Body of pancreas (tissue), 4 donors: ENCODE data around the gene MBP. TPM values are rescaled to one million over a fixed set of nuclear protein-coding genes. Genes with fewer than 3 reads are reported as not detected.

Source experiments
- ATAC-seq: fragments of 150-250 bp; one replicate; pipeline ENCODE4 v1.9.1; 2016
- DNase-seq, 4 donors: peaks; one replicate each; pipeline ENCODE4 v3.0.0-alpha.2; 2019
- H3K27ac ChIP-seq, 4 donors: fragments of 200-600 bp; sonication (generic); 1 replicate in 3 of 4; 2 replicates in 1 of 4; pipeline versions ENCODE4 v1.5.1 to v1.6.1; 2016 to 2019; ENCODE audit warnings: mild to moderate bottlenecking in 1 of 4, mixed read lengths in 1 of 4, moderate library complexity in 1 of 4
- H3K27me3 ChIP-seq, 2 donors: fragments of 200-600 bp; sonication (generic); one replicate each; pipeline ENCODE4 v1.6.0; 2016; ENCODE audit warnings: mild to moderate bottlenecking in 1 of 2
- H3K36me3 ChIP-seq, 2 donors: fragments of 200-600 bp; sonication (generic); replicated peaks in 1 of 2; 2 replicates each; pipeline ENCODE4 v1.5.1; 2016; ENCODE audit warnings: low read depth in 2 of 2; ENCODE audit not compliant: insufficient read depth in 1 of 2
- H3K4me1 ChIP-seq: fragments of 200-600 bp; sonication (generic); one replicate; pipeline ENCODE4 v1.6.0; 2016
- H3K4me3 ChIP-seq, 2 donors: fragments of 200-600 bp; sonication (generic); 1 replicate in 1 of 2; 2 replicates in 1 of 2; pipeline ENCODE4 v1.5.1; 2016 to 2019
- H3K9me3 ChIP-seq, 3 donors: fragments of 200-600 bp; sonication (generic); 1 replicate in 2 of 3; 2 replicates in 1 of 3; pipeline ENCODE4 v1.5.1; 2016
- POLR2A ChIP-seq, 3 donors: fragments of 450-650 bp; IDR thresholded peaks; one replicate each; pipeline ENCODE4 v1.6.1; 2016; ENCODE audit warnings: antibody characterized with exemption in 3 of 3, mild to moderate bottlenecking in 2 of 3
- WGBS, 2 donors: methylation state at CpG; one replicate each; pipeline ENCODE4 v1.1.5; 2017; 5-methylcytosine and 5-hydroxymethylcytosine counted together
- intact Hi-C: fragments of 100-400 bp; cut with DNase I; formaldehyde crosslinking; loops from one replicate; pipeline ENCODE4 v1.15.1; 2023
- total RNA-seq, 2 donors: library from RNA; depleted of rRNA; stranded (reverse); fragments of >200 nt; gene quantifications; one replicate each; pipeline ENCODE4 v1.1.0, GENCODE V29; 2016
- TF ChIP-seq, protein P1 (sequence below), 7 experiments: fragments of 450-650 bp in 4 of 7; fragments of 200-600 bp in 3 of 7; sonication (generic) in 3 of 7; IDR thresholded peaks; one replicate each; pipeline ENCODE4 v1.5.1; 2016 to 2019; ENCODE audit warnings: antibody characterized with exemption in 7 of 7

The MBP gene
- total RNA-seq, 2 donors from 2014 or later, result 17.4 to 24.4 TPM

DNA sequence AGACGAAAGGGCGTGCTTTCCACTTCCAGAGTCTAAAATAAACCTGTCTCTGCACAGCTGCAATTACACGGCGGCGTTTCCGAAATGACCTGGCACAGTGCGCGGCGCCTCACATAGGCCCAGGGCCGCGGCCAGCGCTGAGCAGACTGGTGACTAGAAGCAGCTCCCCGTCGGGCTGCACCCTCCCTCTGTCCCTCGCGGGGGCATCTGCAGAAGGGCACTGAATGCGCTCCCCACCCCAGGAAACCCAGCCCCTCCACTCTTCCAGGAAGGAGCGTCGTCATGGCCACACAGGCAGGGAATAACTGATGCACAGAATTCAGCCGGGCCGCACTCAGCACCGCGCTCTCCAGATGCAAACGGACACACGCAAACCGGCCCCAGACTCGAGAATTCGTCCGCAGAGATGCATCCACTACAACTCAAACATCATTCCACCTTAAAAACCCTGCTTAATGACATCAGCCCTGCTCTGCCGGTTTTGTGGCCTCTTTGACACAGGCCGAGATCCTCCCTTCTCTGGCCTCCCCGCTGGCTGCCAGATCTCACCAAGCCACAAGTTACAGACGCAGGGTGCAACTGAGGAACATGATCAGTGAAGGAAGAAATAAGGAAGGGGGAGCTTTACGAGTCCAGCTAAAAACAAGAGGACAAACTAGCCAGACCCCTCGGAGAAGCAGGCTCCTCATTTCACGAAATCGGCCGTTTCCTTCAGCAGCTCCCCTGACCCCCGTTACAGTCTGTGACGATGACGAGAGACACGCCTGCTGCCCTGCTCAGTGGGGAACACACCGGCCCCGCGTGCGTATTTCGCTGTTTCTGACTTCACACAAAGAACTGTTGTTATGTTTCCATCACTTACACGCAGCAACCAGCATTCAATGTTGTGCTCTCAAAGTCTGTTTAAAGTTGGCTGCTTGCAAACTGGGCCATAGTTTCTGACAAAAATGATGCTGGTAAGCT is 40.2 kb downstream of the MBP start:
- Histone ChIP-seq H3K4me1 (peaks cover 20% of the 10 kb centered on the region), H3K9me3 (no peaks in the 10 kb centered on the region), H3K27me3 (no peaks in the 10 kb centered on the region), H3K4me3 (no peak overlapping the region), H3K36me3 (peaks cover 0 to 2% of the 10 kb centered on the region in 2 donors), H3K27ac (no peak overlapping the region)
- TF ChIP-seq, protein P1, sequence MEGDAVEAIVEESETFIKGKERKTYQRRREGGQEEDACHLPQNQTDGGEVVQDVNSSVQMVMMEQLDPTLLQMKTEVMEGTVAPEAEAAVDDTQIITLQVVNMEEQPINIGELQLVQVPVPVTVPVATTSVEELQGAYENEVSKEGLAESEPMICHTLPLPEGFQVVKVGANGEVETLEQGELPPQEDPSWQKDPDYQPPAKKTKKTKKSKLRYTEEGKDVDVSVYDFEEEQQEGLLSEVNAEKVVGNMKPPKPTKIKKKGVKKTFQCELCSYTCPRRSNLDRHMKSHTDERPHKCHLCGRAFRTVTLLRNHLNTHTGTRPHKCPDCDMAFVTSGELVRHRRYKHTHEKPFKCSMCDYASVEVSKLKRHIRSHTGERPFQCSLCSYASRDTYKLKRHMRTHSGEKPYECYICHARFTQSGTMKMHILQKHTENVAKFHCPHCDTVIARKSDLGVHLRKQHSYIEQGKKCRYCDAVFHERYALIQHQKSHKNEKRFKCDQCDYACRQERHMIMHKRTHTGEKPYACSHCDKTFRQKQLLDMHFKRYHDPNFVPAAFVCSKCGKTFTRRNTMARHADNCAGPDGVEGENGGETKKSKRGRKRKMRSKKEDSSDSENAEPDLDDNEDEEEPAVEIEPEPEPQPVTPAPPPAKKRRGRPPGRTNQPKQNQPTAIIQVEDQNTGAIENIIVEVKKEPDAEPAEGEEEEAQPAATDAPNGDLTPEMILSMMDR (IDR thresholded peaks at IDR 0.05), result no peak
- no peak for TF ChIP-seq POLR2A (IDR thresholded peaks at IDR 0.05)
- WGBS, 2 donors, result 92 to 94% methylated on average over 48 of the region's 48 CpGs
- DNase-seq, result no peak
- no peak for ATAC-seq
- intact Hi-C loops, result no loop called here

DNA sequence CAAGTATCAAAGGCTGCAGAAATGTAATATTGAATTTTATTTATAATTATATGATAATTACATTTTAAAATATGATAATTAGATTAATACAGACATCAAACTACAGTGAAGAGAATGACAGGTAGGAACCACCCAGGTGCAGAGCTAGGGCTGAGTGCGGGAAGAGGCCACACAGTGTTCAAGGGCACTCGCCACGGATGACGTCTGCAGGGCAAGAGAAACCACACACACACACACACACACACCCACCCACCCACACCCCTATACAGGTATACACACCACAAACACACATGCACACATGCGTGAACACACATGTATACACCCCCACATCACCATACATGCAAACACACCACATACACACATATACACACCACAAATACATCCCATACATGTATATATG is 41.2 kb downstream of the MBP start:
- H3K9me3 ChIP-seq, result no peaks in the 10 kb centered on the region
- peaks cover 0 to 2% of the 10 kb centered on the region in 2 donors for H3K36me3 ChIP-seq
- ATAC-seq (no peak), DNase-seq (no peak)
- TF ChIP-seq POLR2A (IDR thresholded peaks at IDR 0.05), result no peak
- TF ChIP-seq, protein P1 (IDR thresholded peaks at IDR 0.05), result no peak
- no peak overlapping the region for H3K27ac ChIP-seq
- intact Hi-C loops, result no loop called here
- H3K4me1 ChIP-seq, result peaks cover 27% of the 10 kb centered on the region
- H3K4me3 ChIP-seq, result no peak overlapping the region
- no peaks in the 10 kb centered on the region for H3K27me3 ChIP-seq
- 62 to 70% methylated on average over 4 to 5 of the region's 5 CpGs for WGBS, 2 donors

DNA sequence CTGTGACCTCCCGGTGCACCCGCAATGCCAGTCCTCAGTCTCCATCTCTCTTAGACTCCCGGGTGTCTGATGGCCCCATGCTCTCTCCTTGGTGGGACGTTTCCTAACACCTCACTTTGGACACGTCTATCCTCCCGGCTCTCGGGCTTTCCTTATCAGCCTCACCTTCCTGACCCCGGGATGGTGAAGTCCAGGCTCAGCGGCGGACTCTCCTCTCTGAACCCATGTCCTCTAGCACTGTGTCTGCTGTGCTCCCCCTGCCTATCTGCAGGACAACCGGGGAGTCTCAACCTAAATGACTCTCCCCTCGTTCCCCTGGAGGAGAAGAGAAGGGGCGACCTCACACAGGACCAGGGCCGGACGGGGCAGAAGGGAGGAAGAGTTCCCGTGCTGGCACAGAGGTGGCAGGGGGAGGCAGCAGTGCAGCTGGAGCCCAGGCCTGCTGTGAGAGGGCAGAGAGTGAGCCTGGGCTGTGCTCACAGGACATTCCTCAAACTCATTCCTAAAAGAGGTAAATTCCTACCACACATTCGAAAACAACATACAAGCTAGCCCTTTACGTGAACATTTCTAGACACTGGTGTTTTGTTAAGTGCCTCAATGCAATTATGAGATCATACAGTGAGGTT is 41.9 kb downstream of the MBP start:
- H3K36me3 ChIP-seq, result no peaks in the 10 kb centered on the region
- H3K4me3 ChIP-seq, result no peak overlapping the region
- no peaks in the 10 kb centered on the region for H3K27me3 ChIP-seq
- 85 to 88% methylated on average over 17 to 18 of the region's 18 CpGs for WGBS, 2 donors
- intact Hi-C loops, result no loop called here
- H3K9me3 ChIP-seq, result no peaks in the 10 kb centered on the region
- peaks cover 34% of the 10 kb centered on the region for H3K4me1 ChIP-seq
- ATAC-seq, result no peak
- no peak for DNase-seq
- TF ChIP-seq, protein P1 (IDR thresholded peaks at IDR 0.05), result no peak
- no peak for TF ChIP-seq POLR2A (IDR thresholded peaks at IDR 0.05)
- no peak overlapping the region for H3K27ac ChIP-seq

DNA sequence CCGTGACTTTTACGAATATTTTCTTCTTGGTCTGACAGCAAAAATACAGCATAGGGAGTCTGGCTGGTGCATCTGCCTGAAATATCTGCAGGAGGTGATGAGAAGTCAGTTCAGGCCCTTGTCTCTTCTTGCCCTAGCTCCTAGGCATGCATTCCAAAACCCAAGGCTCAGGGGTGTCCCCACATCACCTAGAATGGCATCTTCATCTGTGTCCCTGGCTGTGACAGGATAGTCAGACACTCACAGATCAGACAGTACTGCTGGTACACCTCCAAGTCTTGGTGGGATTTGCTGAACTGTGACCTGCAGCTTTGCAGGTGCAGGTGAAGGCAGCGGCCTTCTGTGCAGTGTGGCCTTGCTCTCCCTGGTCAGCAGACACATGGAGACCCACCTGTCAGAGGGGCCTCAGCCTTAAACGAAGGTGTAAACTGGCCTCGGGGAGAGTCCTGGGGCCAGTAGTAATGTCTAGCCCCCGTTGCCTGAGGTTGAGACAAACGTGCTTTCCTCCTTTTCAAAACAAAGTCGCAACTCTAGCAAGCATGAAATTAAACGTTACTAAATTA is 42.8 kb downstream of the MBP start:
- Histone ChIP-seq H3K4me1 (peaks cover 41% of the 10 kb centered on the region), H3K36me3 (no peaks in the 10 kb centered on the region), H3K9me3 (no peaks in the 10 kb centered on the region), H3K4me3 (no peak overlapping the region), H3K27me3 (no peaks in the 10 kb centered on the region), H3K27ac (peak overlapping the region in 2 of 4 donors; percentile 42 to 65)
- 85 to 88% methylated on average over 9 of the region's 9 CpGs for WGBS, 2 donors
- DNase-seq, result no peak
- intact Hi-C loops, result no loop called here
- TF ChIP-seq POLR2A (IDR thresholded peaks at IDR 0.05), result no peak
- TF ChIP-seq, protein P1 (IDR thresholded peaks at IDR 0.05), result no peak
- ATAC-seq, result no peak
